ENCODE data around the gene SLC16A3. TPM values are rescaled to one million over a fixed set of nuclear protein-coding genes. Genes with fewer than 3 reads are reported as not detected.
"Not testable (repeated sequence)": the region's sequence is repeated elsewhere in the genome, so short reads cannot be mapped to it uniquely, and the experiment has no call there.

The SLC16A3 gene
- total RNA-seq, 1 donor from 2014 or later, result 10.0 TPM

DNA sequence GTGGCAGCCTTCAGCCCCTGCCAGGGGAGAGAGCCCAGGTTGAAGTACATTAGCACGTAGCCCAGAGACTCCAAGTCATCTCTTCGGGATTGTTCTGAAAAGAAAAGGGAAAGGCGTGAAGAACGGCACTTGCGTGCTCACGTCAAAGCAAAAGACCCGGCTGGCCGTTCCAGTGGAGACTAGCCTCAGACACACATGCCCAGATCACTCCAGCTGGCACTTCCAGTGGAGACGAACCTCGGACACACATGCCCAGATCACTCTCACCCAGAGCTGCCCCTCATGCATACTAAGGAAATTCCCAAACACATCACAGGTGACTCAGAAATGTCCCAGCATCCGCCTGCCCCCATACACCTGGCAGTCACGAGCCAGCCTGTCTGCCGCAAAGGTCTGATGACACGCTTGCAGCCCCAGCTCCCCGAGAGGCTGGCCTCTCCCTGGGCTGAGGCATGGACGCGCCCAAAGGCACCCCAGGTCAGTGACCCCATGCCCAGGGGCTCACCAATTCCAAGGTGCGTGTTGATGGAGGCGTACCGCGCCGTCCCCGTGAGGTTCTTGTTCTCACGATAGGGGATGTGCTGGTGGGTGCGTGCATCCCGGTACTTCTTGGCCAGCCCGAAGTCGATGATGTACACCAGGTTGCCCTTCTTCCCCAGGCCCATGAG, 23.8 kb downstream of the SLC16A3 start:
- peak; percentile 27 for DNase-seq

GRCh38 chr17:82253179-82253544, 24.3 kb downstream of the SLC16A3 start:
- no peak for ATAC-seq (ENCODE audit: poor library complexity)
- intact Hi-C loops (cut with DNase I), result no loop called here
- no peak for DNase-seq

More for the DNA sequence above, 23.8 kb downstream of the SLC16A3 start:
- no peak for ATAC-seq (ENCODE audit: poor library complexity)
- intact Hi-C loops (cut with DNase I), result no loop called here

DNA sequence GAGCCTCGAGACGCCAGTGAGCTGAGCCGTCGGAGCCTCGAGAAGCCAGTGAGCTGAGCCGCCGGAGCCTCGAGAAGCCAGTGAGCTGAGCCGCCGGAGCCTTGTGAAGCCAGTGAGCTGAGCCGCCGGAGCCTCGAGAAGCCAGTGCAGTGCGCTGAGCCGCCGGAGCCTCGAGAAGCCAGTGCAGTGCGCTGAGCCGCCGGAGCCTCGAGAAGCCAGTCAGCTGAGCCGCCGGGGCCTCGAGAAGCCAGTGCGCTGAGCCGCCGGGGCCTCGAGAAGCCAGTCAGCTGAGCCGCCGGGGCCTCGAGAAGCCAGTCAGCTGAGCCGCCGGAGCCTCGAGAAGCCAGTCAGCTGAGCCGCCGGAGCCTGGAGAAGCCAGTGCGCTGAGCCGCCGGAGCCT, 25.3 kb downstream of the SLC16A3 start:
- DNase-seq; intact Hi-C loops (cut with DNase I); ATAC-seq (ENCODE audit: poor library complexity): not testable (repeated sequence)

GRCh38 chr17:82254746-82255145, 25.9 kb downstream of the SLC16A3 start:
- ATAC-seq (ENCODE audit: poor library complexity); intact Hi-C loops (cut with DNase I): not testable (repeated sequence)
- peak; percentile 6 for DNase-seq

DNA sequence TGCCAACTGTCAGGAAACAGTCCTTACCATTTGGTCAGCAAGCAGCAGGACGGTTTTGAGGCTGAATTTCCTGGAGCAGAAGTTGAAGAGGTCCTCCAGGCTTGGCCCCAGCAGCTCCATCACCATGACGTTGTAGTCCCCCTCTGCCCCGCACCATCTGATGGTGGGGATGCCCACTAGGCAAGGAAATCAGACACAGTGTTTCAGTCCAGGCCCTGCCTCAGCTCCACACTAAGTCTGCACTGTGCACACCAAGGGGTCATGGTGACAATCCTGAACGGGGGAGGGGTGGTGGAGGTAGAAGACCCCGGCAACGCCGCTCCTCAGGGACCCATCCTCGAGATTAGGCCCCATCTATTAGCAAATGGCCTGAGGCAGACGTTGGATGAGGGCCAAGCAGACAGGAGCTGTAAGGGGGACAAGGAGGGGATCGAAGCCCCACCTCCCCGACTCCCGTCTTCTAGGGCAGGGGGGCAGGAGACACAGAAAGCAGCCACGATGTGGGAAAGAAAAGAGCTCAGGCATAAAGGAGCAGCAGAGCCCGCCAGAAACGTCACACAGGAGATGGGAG, 26.6 kb downstream of the SLC16A3 start:
- no peak for ATAC-seq (ENCODE audit: poor library complexity)
- peak; percentile 34 for DNase-seq
- intact Hi-C loops (cut with DNase I), result no loop called here

DNA sequence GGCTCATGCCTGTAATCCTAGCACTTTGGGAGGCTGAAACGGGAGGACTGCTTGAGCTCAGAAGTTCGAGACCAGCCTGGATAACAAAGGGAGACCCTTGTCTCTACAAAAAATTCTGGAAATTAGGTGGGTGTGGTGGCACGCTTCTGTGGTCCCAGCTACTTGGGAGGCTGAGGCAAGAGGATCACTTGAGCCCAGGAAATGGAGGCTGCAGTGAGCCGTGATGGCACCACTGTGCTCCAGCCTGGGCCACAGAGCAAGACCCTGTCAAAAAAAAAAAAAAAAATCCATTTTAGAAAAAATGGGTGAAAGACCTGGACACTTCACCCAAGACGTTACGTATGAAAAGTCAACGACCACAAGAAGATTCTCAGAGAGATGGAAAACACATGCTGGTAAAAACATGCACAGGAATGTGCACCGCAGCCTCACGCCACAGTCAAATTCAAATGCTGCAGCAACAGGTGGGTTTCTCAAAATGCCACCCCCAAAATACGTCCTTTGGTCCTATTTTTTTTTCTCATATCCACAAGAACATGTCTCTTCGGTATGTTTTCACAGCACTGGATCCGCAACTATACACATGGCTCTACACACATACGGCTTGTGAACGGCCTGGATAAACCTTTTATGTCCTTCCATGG, 27.5 kb downstream of the SLC16A3 start:
- intact Hi-C loops (cut with DNase I), result no loop called here
- ATAC-seq (ENCODE audit: poor library complexity) (no peak), DNase-seq (peak; percentile 8)

DNA sequence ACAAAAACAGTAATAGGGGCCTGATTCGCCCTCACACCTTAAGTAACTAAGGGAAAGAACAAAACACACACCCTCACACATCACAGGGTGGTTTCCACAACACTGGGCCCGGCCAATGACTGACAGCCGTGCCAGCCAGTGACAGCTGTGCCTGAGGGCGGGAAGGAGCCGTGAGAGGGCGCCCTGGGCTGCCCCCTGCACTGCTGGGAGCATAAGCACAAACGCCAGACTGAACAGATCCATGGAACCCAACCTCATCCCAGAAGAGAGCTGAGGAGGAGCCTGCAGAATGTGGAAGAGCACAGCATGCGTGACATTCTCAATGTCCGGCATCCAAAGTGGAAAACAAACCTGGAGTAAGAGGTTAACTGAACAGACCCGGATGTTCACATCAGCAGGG, 28.6 kb downstream of the SLC16A3 start:
- DNase-seq (peak; percentile 60), ATAC-seq (ENCODE audit: poor library complexity) (peak; percentile 83)
- intact Hi-C loops (cut with DNase I), result no loop called here

- no peak for DNase-seq
- intact Hi-C loops (cut with DNase I), result no loop called here
- ATAC-seq (ENCODE audit: poor library complexity), result no peak
Observed at GRCh38 chr17:82258555-82258954, 29.7 kb downstream of the SLC16A3 start.

DNA sequence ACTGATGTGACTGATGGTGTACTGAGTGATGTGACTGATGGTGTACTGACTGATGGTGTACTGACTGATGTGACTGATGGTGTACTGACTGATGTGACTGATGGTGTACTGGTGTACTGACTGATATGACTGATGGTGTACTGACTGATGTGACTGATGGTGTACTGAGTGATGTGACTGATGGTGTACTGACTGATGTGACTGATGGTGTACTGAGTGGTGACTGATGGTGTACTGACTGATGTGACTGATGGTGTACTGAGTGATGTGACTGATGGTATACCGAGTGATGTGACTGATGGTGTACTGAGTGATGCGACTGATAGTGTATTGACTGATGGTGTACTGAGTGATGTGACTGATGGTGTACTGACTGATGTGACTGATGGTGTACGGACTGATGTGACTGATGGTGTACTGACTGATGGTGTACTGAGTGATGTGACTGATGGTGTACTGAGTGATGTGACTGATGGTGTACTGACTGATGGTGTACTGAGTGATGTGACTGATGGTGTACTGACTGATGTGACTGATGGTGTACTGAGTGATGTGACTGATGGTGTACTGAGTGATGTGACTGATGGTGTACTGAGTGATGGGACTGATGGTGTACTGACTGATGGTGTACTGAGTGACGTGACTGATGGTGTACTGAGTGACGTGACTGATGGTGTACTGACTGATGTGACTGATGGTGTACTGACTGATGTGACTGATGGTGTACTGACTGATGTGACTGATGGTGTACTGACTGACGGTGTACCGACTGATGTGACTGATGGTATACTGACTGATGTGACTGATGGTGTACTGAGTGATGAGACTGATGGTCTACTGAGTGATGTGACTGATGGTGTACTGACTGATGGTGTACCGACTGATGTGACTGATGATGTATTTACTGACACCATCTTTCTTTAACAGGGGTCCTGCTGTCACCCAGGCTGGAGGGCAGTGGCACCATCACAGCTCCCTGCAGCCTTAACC, 31.4 kb downstream of the SLC16A3 start:
- not testable (repeated sequence) for DNase-seq; ATAC-seq (ENCODE audit: poor library complexity)
- intact Hi-C loops (cut with DNase I), result loop anchor here (10.0 kb wide), 1 partner anchor 795 kb away; no protein-coding TSS in a partner anchor

GRCh38 chr17:82262344-82262743, 33.5 kb downstream of the SLC16A3 start:
- ATAC-seq (ENCODE audit: poor library complexity) (no peak), DNase-seq (no peak)
- intact Hi-C loops (cut with DNase I), result loop anchor here (10.0 kb wide), 1 partner anchor 792 kb away; no protein-coding TSS in a partner anchor

- intact Hi-C loops (cut with DNase I), result loop anchor here (10.0 kb wide), 1 partner anchor 791 kb away; no protein-coding TSS in a partner anchor
- ATAC-seq (ENCODE audit: poor library complexity) (no peak), DNase-seq (no peak)
Observed at GRCh38 chr17:82263641-82264040, 34.8 kb downstream of the SLC16A3 start.

DNA sequence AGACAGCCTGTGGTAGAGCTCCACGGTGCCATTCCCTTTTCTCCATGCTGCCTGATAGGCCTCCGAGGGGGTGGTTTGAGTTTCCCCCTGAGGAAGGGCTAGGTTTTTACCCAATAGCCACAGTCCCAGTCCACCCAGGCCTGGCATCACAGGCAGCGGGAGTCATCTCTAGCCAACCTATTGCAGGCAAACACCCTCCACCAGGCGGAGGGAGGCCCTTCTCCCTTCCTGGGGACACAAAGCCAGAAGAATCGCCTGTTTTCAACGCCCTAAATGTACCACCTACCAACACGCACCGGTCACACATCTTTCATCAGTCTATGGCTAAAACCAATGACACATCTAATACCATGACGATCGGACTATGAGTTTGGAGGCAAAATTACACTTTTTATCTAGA, 37.3 kb downstream of the SLC16A3 start:
- ATAC-seq (ENCODE audit: poor library complexity) (no peak), DNase-seq (no peak)
- intact Hi-C loops (cut with DNase I), result loop anchor here (10.0 kb wide), 1 partner anchor 789 kb away; no protein-coding TSS in a partner anchor

DNA sequence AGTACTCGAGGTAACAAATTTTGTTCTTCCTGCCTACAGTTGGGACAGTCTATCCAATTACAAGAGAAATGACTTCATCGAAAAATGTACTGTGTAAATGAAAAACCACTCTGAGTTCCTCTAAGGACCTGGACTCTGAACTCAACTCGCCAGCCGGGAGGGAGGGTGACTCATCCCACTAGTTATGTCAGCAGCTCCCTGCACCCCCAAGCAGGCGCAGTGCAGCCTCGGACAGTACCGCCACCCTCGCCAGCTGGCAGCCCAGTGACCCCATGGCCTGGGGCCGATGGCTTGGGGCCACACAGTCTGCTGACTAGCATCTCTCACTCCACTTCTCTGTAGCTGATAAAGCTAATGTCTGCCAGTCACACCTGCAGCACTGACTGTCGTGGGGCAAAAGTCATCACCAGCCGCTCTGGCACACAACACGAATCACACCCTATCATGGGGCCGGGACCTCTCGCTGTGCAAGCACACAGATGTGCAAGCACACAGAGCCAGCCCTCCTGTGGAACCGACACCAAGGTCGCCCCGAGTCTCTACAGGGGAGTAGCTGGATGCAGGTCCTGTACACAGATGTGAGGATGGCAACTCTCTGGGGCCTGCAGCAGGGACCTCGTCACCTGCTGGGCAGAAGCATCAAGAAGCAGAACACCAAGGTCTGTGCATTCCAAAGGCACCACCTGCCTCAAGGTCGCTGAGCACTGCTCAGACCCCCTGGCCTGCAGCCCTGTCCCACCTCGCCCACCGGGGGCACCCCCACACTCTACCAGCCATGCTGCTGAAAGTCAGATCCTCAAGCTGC, 38.9 kb downstream of the SLC16A3 start:
- DNase-seq (peak; percentile 96), ATAC-seq (ENCODE audit: poor library complexity) (peak; percentile 95)
- intact Hi-C loops (cut with DNase I), result loop anchor here (10.0 kb wide), 1 partner anchor 787 kb away; no protein-coding TSS in a partner anchor

GRCh38 chr17:82269138-82269881, 40.5 kb downstream of the SLC16A3 start:
- DNase-seq, result no peak
- intact Hi-C loops (cut with DNase I), result loop anchor here (10.0 kb wide), 1 partner anchor 785 kb away; no protein-coding TSS in a partner anchor
- ATAC-seq (ENCODE audit: poor library complexity), result no peak

- intact Hi-C loops (cut with DNase I), result loop anchor here (10.0 kb wide), 1 partner anchor 785 kb away; no protein-coding TSS in a partner anchor
- ATAC-seq (ENCODE audit: poor library complexity) (no peak), DNase-seq (no peak)
Observed at GRCh38 chr17:82269882-82270500, 41.1 kb downstream of the SLC16A3 start.

GRCh38 chr17:82270651-82271050, 41.8 kb downstream of the SLC16A3 start:
- intact Hi-C loops (cut with DNase I), result no loop called here
- no peak for ATAC-seq (ENCODE audit: poor library complexity)
- DNase-seq, result no peak

DNA sequence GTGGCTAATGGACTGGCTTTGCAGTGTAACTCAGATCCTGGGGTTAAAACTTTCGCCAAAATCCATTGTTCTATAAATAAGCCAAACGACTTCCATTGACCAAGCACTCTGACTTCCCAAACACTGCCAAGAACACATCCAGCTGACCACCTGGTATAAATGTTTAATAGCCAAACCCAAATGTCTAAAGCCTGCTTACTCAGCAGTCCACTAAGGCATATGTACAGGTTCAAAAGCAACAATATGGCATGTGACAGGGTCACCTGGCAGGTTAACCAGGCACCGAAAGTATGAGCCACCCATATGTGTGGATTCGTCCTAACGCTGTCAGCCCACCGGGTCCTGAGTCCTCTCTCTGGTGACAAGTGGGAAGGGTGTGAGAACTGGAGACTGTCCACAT, 42.6 kb downstream of the SLC16A3 start:
- intact Hi-C loops (cut with DNase I), result no loop called here
- ATAC-seq (ENCODE audit: poor library complexity), result no peak
- no peak for DNase-seq

All from Right ventricle myocardium superior (tissue), 1 donor.